Activated CD4-positive, alpha-beta T cell treated with anti-CD3 and anti-CD28 coated beads, Interleukin-2, amount 50 U/mL, for 48 hours (primary cell): Measurements from ENCODE around the gene PCBP4.
"Not testable (repeated sequence)": the region's sequence is repeated elsewhere in the genome, so short reads cannot be mapped to it uniquely, and the experiment has no call there.

ENCODE experiments used
- DNase-seq, 2 experiments: peaks; one replicate each; pipeline ENCODE4 v3.0.0-alpha.2; 2020

The PCBP4 gene

DNA sequence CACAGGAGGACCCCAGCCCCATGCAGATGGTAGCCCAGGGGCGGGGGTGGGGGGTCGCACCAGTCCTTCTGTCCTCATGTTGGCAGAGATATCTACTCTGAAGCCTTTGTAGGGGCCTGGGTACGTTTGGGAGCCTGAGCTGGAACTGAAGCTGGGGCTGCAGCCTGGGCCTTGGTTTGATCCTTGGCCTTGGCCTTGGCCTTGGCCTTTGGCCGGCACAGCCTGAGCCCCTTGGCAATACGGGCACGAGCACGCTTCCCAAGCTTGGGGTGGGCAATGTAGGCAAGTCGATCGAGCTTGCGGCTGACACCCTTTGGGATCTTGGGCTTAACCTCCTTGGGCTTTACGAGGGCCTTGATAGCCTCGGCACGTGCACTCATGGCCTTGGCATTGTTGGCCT is 26.4 kb upstream of the PCBP4 start:
- not testable (repeated sequence) for DNase-seq

DNA sequence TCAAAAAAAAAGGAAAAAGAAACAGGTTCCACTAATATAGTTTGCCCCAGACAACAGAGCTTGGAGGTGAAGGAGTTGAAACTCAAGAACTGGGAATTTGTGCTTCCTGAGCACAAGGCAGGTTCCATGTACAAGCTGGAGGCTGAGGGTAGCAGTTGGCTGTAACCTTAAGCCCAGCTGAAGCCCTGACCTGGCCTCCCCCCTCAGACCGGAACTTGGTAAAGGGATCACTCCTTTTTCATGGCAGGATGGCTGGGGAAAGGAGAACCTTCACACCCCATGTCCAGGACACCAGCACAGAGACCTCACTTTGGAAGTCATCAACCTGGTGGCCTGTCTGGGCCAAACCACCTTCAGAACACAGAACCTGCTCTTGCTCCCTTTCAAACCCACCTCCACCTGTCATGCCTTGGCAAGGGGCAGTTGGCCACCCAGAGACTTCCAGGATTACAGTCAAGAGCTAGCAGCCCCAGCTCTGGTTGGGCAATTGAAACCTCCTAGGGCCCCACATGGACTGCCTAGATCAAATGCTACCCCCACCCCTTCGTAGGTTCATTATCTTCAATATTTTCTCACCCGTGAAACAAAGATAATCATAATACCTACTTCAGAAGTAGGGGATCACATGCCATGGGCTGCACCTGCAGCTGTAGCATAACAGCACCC is 24.9 kb upstream of the PCBP4 start:
- DNase-seq: no peak

DNA sequence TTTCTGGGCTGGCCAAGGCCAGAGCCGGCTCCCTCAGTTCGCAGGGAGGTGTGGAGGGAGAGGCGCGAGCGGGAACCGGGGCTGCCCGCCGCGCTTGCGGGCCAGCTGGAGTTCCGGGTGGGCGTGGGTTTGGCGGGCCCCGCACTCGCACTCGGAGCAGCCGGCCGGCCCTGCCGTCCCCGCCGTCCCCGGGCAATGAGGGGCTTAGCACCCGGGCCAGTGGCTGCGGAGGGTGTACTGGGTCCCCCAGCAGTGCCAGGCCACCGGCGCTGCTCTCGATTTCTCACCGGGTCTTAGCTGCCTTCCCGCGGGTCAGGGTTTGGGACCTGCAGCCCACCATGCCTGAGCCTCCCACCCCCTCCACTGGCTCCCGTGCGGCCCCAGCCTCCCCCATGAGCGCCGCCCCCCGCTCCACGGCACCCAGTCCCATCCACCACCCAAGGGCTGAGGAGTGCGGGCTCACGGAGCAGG is 23.3 kb upstream of the PCBP4 start:
- not testable (repeated sequence) for DNase-seq

DNA sequence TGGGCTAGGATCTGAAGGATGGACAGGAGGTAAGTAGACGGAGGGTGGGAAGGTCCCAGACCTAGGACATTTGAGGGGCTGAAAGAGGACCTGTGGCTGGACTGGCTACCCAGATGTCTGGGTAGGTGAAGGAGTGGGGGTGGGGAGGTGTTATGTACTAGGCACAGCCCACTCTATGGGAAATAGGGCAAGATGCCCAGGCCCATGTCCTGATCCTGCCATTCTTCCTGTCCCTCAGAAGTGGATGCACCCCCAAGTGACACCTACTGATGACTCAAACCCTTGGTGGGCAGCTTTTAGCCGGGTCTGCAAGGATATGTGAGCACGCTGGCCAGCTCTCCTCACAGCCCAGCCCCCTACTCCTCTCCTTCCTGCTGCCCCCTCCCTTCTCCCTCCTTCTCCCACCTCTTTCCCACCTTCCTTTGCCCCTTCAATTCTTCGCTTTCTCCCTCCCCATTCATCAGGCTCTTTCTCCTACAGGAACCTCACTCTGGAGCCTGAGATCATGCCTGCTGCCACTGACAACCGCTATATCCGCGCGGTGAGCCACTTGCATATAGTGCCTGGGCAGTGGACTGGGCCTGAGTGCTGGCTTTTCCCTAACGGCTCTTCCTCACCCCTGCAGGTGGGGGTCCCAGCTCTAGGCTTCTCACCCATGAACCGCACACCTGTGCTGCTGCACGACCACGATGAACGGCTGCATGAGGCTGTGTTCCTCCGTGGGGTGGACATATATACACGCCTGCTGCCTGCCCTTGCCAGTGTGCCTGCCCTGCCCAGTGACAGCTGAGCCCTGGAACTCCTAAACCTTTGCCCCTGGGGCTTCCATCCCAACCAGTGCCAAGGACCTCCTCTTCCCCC is 21.3 kb upstream of the PCBP4 start:
- no peak for DNase-seq

DNA sequence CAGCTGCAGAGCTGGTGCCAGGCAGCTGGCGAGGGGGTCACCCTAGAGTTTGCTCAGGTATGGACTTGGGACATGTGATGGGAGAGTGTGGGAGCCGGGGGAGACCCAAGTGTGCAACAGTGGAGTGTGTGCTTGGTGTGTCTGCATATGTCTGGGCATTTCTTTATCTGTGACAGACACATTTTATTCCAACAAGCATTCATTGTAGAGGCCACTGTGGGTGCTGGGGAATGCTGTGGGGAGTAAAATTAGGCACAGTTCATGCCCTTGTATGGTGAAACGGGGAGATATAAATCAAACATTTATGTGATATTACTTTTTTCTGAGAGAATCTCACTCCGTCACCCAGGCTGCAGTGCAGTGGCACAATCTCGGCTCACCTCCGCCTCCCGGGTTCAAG is 20.3 kb upstream of the PCBP4 start:
- DNase-seq: no peak

DNA sequence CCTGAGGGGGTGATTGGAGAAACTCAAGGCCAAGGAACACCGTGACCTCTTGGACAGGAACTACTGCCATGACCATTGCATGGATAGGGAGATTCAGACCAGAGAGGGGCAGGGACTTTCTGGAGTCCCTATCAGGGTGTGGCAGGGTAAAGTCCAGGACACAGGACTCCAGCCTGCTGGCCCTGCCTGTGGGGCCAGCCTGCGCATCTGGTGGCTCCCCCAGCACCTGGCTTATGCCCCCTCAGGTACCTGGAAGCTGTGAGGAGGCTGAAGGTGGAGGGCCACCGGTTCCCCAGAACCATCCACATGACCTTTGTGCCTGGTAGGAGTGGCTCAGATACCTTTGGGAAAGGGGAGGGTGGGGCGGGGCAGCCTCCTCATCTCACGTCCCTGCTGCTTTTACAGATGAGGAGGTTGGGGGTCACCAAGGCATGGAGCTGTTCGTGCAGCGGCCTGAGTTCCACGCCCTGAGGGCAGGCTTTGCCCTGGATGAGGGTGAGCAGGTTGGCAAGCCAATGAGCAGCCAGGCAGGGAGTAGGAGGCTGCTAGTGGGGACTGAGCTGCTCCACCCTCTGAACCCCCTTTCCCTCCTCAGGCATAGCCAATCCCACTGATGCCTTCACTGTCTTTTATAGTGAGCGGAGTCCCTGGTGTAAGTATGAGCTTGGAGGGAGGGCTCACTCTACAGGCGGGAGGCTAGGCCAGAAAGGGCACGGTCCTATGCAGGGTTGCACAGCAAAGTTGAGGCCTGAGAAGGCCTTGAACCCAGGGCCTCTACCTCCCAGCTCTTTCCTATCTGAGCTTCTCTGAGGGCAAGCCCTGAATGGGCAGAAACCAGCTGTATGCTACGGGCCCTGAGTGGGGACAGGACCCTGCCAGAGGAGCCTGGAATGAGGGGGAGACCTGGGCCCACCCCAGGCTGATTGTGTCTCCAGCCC is 19.0 kb upstream of the PCBP4 start:
- DNase-seq: no peak

DNA sequence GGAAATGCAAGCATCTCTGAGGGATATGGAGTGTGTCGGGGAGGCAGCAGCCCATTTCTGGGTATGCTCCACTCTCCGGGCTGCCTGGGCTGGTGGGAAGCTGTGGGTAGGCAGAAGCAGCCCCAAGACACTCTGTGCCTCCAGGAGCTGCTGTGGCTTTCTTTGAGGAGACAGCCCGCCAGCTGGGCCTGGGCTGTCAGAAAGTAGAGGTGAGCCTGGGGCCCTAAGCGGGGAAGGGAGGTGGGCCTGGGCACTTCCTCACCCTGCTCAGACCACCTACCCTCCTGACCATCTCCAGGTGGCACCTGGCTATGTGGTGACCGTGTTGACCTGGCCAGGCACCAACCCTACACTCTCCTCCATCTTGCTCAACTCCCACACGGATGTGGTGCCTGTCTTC is 17.8 kb upstream of the PCBP4 start:
- DNase-seq: no peak

DNA sequence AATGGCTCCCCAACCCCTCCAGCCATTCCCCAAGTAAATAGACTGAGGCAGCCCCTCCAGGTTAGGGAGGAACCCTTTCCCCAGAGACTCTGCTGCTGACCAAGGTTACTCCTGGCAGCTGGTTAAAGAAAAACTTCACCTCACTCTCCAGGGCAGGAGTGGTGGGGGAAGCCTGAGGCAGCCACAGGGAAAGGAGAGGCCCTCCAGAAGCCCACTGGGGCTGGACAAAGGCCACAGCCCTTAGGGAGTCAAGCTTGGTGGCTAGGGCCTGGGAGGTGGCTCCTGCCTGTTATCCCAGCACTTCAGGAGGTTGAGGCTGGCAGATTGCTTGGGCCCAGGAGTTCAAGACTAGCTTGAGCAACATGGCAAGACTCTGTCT is 17.0 kb upstream of the PCBP4 start:
- DNase-seq: no peak

DNA sequence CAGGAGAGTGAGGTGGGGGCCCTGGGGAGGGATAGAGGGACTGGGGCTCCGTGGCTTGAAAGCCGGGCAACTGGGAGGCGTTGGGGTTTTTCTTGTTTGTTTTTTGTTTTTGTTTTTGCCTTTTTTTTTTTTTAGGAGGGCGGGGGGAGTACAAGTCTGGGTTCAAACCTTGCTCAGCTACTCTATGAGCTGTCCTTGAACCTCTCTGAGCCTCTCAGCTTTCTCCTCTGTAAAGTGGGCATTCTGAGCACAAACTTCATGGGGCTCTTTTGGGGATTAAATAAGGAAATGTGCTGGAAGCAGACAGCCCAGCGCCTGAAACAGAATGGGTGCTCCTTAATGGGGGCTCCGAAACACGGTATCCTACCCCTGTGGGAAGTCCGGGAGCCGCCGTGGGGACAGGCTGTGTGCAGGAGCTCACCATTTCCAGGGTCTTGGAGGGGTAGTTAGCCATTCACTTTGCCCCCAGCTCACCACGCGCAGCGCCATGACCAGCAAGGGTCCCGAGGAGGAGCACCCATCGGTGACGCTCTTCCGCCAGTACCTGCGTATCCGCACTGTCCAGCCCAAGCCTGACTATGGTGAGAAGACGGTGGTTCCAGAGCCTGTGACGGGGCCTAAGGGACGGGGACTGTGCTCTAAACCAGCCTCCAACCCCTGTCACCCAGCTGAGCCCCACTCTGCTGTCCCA is 16.5 kb upstream of the PCBP4 start:
- DNase-seq: no peak

DNA sequence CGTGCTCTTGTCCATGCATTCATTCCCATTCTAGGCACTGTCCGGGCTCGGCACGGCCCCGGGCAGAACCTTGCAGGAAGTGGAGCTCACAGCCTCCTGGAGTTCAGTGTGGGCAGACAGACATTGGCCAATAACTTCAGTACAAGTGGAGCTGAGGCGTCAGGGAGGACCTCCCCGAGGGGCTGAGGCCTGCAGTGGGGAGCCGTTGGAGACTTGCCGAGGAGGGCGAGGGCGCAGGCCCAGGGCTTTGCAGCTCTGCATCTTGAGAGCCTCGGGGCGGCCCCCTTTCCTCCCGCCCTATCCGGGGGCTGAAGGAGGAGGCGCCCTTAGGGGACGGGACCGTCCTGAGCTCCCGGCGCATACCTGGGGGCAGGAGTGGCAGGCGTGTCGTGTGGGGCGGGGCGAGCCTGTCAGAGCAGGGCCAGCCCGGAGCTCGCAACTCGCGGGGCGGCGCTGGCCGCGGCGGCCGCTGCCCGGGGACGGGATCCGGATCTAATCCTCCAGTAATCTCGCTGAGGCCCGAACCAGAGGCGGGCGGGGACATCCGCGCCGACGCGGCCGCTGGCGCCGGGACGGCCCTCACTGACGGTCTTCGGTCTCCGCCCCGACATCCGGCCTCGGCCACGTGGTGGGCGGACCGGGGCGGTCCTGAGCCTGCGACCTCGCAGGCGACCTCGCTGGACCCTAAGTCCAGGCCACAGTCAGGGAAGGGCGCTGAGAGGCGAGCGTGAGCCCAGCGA is 15.8 kb upstream of the PCBP4 start, which contains the start of gene ACY1:
TSS of gene ACY1 (plus strand) at position 698 of the 740 bp plus-strand sequence. CDS start 530 bp downstream, outside the sequence.
- DNase-seq: peak; percentile 83 to 86

DNA sequence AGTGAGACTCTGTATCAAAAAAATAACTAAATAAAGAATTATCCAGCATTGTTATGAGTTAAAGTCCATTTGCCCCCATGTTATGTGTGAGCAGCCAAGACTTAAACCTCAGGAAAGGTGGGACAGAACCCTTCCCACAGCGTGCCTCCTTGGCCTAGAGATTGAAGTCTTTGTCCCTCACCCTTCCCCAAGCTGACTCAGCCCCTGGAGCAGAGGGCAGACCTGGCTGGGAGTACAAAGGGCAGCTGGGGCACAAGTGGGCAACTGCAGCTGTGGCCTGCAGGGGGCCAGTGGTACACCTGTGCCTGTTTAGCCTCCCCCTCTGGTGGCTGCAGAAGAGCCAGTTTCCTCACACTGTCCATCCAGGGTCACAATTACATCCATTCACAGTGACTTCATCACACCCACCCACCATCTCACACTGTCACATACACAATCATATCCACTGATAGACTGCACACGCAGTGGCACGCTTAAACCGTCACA is 15.1 kb upstream of the PCBP4 start:
- DNase-seq: peak; percentile 50 to 59

DNA sequence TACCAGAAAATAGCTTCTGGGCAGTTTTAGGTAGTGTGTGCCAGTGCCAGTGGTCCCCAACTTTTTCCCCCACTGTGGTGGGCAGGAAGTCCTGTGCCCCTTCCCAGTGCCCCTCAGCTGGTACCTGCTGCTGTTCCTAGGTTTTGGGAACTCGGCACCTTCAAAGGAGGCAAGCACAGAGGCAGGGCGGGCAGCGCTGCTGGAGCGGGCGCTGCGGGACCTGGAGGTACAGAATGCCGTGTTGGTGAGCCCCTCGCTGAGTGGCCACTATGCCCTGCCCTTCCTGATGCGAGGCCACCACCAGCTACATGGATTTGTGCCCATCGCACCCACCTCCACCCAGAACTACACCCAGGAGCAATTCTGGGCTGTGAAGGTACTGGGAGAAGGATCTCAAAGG is 13.0 kb upstream of the PCBP4 start:
- DNase-seq: no peak

DNA sequence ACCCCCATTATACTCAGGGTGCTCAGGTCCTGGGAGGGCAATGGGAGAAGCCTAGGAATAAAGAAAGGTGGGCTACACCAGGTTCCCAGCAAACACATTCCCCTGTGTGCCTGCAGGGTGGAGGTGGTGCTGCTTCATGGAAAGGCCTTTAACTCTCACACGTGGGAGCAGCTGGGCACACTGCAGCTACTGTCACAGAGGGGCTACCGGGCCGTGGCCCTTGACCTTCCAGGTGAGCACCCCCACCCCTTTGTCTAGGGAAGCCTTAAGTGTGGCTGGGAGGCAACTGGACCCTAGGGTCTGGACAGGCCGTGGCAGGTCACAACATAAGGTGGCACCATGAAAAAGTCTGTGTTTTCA is 10.9 kb upstream of the PCBP4 start:
- DNase-seq: no peak

DNA sequence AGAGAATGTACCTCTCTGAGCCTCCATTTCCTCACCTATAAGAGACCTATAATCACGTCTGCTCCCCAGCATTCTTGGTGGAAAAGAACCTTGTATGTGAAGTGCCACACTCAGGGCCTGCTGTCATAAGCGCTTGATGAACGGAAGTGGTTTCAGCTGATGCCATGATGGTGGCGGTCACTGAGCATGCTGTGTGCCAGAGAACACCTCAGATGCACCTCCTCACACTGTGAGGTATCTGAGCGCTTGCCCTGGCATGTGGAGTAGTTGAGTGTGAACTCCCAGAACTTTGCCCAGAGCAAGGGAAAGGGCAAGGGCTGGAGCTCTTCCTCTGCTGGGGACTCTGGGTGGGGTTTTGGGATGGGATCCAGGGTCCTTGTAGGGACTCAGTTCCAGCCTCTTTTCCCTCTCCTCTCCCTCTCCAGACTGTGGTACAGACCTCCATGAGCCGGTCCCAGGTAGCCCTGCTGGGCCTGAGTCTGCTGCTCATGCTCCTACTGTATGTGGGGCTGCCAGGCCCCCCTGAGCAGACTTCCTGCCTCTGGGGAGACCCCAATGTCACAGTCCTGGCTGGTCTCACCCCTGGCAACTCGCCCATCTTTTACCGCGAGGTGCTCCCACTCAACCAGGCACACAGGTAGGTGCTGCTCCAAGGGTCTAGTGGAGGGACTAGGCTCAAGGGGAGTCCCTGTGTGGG is 10.3 kb upstream of the PCBP4 start:
- no peak for DNase-seq

DNA sequence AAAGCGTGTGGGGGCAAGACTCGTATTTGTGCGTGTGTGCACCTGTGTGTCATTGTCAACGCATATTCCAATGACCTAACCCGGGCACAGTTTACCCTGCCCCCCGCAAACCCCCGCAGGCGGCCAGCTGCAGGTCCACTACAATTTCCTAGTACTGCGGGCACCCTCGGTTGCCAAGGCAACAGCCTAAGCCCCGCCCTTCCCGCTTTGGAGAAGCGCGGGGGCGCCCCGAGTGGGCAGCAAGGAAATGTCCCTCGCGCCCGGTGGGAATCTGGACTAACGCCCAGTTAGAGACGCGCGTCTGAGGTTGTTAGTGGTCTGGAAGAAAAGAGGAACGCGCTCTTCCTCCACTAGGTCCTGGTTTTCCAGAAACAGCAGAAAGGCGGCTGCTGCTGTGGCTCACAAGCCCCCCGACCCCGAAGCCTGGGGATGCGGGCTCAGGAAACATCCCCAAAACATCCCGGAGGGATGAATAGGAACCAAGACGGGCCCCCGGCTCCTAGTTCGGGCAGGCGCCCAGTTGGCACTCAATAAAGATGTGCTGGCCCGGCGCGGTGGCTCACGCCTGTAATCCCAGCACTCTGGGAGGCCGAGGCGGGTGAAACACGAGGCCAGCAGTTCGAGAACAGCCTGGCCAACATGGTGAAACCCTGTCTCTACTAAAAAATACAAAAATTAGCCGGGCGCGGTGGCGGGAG is 8.7 kb upstream of the PCBP4 start:
- DNase-seq: peak in 1 of 2 experiments; percentile 47

DNA sequence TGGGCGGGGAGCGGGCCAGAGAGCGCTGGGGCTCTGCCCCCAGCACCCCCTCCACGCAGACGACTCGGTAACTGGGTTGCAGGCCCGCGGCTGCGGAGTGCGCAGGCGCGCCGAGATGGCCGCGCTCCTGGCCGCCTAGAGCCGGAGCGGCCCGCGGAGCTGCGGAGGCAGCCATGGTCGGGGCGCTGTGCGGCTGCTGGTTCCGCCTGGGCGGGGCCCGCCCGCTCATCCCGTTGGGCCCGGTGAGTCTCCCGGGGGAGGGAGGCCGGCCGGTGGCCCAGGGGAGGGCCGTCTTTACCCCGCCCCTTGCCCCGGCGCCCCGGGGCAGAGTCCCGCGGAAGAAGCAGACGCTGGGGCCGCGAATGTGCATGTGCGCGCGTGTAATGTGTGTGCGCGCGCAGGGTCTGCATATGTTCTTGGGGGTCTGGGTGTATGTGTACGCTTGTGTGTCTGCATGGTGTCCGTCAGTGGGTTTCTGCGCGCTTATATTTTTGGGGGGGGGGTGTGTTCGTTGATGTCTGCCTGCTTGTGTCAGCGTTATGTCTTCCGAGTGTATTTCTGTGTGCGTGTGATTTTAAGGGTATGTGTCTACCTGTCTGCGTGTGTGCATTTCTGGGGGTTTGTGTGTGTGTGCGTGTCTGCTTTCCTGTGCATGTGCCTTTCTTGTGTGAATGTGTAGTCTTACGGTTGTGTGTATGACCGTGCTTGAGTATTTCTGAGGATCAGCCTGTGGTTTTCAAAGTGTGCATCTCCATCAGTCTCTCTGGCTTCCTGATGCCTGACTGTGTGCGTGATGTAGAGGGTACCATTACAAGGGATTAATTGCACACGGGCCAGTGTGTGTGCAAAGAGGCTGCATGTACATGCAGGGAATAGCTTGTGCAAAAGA is 8.0 kb upstream of the PCBP4 start, which contains the start of gene ABHD14A:
TSS of gene ABHD14A (plus strand) at position 102 of the 889 bp plus-strand sequence. CDS start at position 174, 72 bp downstream.
- peak; percentile 69 to 76 for DNase-seq

DNA sequence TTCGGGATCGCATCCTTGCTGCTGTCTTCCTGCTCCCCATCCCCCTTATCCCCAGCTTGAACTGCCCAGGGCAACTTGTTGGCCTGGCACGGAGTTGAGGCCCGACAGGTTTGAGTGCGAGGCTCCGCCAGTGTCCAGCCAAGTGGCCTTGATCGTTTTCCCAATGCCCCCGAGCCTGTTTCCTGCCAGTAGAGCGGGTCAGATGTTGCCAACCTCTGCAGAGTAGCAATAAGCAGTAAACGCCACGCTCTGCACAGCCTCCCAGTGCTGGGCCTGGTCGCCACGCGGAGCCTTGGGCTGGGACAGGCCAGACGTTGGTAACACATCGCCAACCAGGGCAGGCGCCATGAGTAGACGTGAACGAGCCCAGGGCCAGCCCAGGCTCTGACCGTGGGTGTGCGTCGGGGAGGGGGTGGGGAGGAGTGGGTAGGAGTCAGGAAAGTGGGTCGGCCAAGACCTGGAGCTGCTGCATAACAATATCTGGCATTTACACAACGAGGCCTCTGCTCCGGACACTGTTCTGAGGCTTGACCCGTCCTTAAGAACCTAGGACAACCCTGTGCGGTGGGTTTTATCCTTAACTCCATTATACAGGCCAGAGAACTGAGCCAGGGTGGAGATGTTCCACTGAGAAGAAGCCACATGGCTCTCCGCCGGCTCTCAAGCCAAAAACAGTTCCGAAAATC is 7.2 kb upstream of the PCBP4 start:
- peak in 1 of 2 experiments; percentile 50 for DNase-seq

DNA sequence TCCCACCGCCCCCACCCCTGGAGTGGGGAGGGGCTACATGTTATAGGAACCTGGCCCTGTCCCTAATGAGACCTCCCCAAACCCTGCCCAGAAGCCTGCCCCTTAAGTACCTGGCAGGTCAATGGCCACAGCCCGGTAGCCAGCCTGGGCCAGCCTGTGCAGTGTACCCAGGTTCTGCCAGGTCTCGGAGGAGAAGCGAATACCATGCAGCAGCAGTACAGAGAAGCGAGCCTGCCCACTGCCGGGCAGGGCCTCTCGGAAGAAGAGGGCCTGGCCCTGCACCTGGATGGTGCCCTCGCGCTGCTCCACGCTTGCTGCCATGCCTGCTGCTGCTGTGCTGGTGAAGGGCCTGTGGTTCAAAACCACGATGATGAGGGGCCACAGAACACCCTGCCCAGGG is 4.1 kb upstream of the PCBP4 start:
- no peak for DNase-seq
